ENCODE data around the gene DCANP1.

The DCANP1 gene

DNA sequence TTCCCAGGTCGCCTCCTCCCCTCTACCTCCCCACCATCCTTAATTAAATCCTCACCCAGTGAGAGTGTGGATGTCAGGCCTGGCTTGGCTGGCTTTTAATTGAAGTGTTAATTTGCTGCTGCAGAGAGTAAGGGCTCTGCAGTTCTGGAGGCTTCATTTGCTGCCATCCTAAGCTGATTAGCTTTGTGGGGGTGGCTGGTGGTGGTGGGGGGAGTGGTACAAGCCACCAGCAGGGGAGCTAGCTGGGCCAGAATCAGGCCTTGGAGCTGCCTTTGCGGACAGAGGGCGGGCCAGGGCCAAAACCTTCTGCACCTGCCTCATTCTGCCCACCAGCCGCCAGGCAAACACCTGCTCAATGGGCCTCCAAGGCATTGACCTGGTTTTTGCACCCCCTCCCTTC, 31.8 kb upstream of the DCANP1 start:
- FAIRE-seq: no peak

DNA sequence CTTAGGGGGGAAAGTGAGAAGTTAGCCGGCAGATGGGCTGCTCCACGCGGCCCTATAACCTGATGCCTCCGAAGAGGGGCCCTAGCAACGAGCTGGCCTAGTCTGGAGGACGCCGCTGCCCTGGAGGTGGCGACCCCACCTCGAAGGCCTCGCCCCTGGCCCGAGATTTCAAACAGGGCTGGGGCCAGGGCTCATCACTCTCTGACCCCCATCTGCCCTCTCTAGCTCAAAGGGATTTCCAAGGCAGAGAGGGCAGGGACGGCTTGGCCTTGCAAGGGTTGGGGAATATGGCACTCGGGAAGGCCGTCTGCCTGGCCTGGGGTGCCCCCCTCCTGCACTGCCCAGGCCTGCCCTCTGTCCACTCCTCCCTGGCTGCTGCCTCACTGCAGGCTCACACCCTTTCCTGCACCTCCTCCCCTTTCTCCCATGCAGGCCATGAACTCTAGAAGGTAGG, 30.5 kb upstream of the DCANP1 start:
- FAIRE-seq: no peak

DNA sequence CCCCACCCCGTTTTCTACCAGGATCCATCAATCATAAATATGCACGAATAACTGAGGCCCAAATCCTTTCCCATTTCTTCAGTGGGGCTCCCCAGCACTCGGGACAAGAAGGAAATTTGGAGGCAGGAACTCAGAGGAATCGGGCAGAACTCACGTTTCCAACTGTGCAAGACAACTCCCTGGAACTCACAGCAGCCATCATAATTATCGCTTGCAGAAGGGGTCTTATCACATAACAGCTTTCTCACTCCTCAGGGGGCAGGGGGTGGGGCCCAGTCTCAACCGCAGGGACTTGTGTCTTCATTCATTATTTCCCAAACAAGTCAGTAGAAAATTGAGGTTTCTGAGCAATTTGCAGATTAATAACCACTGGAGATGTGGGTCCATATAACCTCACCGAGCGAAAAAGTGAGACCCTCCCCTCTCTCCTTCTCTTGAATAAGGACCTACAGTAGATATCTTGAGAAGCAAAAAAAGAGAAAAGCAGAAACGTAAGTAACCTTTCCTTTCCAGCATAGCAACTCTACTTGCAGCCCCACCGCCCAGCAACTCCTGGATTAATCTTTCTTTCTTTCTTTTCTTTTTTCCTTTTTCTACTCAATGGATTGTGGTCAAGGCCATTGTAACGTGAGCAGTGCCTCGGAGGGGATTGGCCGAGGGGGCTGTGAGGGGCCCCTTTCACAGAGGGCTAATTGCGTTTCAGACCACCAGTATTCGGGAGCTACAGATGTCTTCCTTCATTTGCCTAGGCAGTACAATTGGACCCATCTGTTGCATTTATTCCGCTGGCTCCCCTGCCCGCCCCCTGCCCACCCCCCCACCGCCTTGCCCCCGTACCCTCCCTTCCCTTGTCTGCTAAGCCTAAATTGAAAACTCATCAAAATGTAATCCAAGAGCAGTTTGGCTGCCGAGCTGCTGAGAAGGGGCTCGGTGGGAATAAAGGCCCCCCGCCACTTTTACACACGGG, 29.8 kb upstream of the DCANP1 start:
- no peak for FAIRE-seq

DNA sequence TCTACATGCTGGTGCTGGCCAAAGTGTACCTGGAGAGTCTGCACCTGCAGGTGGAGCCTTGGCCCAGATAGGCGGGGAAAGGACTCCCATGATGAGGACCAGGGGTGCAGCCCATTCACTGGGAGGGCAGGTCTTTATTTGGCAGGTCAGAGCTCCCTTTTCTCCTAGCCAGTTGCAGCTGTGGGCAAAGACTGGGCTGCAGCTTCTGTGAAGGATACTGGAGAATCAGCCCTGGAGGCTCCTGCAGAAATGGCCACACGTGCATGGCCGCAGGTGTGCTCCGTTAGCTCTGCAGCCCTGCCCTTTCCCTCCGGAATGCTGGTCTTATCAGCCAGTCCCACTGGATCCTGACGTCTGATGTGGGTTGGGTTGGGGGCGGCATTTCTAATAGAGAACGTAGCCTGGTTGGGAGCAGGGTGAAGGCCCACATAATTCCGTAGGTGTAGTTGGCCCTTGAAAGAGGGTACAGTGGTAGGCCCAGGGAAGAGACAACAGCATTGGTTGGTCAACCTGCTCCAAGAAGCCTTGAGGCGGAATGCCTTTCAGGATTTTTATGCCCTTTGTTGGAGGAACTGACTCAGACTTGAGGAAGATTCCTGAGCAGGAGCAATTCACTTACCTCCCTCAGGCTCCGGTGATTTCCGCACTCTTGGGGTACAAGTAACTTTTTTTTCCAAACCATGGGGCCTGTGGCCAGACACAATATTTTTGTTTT, 27.0 kb upstream of the DCANP1 start:
- FAIRE-seq: no peak

DNA sequence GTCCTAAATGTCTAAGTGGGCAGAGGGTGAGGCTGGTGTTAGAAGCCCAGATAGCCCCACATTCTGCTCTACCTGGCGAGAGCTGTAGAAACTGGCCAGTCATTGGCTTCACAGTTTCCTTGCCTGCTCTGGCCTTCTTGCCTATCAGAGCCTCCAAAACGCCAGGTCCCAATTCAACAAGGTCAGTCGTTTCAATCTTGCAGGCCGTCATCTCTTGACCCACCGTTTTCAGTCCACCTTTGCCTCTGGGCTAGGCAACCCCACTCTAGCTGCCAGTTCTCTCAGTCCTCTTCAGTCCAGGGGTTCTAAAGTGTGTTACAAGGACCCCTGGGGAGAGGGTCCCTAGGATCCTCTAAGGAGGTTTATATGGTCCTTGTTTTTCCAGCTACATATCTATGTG, 25.0 kb upstream of the DCANP1 start:
- FAIRE-seq: no peak

DNA sequence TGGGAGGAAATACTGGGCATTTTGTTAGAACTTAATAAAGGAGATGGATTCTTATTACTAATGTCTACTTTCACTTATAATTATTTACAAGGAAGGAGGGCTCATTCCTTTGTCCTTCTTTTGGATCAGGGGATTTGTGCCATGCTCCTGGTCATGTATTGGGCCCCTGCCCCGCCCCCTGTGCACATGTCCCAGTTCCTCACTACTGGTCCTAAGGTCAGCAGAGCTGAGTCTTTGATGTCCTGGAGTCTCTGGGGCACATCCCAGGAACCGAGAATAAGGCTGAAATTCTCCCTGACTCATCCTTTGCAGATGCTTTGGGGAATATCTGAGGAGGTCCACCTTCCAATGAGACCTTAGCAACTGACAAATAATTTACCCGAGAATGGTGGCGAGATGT, 24.6 kb upstream of the DCANP1 start:
- FAIRE-seq: no peak

DNA sequence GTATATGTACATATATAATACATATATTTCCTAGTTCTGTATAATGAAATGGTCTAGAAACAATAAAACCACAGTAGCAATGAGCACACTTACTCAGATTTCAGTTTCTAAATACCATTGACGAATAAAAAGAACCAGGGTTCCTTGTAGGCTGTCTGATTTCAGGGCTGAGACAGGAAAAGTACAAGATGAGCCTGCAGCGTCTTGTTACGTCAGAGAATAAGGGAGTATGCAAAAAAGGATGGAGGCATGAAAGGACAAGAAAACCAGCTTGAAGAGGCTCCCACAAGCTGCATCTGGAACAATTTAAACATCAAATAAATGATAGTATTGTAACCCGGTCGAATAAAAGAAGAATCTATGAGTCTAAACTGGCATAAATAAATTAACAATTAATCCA, 22.8 kb upstream of the DCANP1 start:
- FAIRE-seq: no peak

DNA sequence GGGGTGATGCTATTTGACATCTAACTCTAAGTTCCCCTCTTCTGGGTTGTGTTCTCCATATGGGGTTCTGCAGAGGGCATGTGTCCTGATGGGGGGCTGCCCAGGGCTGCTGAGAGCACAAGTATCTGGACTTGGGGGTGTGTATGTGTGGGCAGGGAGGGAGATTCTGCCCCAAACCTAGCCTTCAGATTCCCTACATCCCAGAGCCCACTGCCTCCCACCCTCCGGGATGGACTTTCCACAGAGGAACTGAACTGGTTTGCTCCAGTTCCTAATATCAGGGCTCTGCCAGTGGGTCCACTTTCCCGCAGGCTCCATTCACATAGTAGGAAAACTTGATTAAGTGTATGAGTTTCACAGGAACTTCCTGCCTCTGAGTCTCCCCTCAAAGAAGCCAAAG, 21.4 kb upstream of the DCANP1 start:
- no peak for FAIRE-seq

DNA sequence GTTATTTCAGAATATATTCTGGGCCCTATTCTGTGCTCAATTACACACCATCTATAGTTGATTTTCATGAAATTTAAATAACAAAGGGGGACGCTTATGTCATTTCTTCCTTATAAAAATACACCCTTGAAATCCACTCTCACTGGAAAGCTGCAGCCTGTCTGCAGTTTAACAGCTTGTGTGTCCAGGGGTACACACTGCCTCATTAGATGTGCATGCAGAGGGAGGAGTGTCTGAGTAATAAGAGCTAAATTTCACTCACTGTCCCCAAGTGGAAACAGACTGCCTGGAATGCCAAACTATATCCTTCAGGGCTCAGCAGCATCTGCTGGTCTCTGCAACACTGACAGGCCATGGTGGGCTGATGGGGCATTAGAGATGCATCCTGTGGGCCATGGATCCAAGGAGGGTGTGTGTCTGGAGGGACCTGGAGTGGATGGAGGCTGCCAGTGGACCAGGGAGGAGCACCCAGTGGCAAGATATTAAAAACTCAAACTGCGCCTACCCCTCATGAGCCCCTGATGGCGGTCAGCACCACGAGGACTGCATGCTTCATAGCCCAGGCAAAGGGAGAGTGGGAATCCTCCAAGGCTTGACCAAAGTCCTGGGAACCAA, 20.8 kb upstream of the DCANP1 start:
- no peak for FAIRE-seq

DNA sequence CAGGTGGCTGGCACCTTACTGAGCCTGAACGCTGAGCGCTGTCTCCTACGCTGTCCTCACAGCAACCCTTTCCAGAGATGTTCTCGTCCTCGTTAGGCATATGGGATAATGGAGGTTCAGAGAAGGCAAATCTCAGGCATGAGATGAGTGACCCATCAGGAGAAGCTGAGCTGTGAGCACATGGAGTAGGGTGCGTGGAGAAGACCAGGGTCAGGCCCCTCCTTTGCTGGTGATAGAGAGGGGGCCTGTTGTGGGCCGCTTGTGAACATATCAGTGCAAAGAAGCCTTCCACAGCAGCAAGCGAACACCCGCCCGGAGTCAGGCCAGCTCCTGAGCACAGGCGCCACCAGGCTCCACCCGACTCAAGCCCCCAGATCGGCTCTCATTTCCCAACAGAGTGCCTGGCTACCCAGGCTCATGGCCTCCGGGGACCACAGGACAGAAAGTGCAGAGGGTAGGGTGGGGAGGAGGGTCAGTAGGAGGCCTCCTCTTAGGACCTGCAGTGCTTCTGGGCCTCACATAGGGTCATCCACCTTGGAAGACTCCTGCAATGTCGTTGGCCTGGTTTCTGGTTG, 20.0 kb upstream of the DCANP1 start:
- FAIRE-seq: no peak

DNA sequence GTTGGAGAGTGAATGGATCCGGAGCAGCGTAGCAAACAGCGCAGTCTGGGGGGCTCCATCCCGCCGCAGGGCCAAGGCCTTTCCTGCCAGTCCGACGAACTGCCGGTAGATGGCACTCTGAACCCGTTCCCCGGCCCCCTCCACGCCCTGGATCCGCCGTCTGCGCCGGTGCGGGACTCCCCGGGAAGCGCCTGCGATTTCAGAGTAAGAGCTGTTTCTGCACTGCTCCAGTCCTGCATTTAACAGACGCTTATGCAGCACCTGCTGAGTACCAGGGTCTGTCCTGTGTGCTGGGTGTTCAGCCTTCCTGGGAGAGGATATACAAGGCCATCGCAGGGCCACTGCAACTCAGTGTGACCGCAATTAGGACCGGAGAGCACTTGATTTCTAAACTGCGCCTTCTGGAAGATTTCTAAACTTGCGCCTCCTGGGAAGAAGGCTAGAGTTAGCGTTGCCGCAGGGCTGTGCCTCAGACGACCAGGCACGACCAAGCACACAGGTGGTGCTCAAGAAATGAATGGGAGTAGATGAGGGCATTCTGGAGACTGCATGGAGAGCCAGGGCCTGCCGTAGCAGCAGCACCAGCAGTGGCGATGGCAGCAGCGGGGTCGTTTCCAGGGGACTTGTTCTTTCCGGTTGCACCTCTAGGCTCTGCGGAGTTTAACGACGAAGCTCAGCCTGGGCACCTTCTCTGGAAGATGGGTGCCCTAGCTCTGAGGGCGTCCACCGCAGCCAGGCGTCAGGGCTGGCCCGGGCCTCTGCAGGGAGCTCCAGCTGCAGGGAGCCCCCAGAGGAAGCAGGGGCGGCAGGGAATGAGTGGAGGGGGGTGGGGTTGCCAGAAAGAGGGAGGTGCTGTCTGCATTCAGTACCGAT, 19.3 kb upstream of the DCANP1 start:
- no peak for FAIRE-seq

DNA sequence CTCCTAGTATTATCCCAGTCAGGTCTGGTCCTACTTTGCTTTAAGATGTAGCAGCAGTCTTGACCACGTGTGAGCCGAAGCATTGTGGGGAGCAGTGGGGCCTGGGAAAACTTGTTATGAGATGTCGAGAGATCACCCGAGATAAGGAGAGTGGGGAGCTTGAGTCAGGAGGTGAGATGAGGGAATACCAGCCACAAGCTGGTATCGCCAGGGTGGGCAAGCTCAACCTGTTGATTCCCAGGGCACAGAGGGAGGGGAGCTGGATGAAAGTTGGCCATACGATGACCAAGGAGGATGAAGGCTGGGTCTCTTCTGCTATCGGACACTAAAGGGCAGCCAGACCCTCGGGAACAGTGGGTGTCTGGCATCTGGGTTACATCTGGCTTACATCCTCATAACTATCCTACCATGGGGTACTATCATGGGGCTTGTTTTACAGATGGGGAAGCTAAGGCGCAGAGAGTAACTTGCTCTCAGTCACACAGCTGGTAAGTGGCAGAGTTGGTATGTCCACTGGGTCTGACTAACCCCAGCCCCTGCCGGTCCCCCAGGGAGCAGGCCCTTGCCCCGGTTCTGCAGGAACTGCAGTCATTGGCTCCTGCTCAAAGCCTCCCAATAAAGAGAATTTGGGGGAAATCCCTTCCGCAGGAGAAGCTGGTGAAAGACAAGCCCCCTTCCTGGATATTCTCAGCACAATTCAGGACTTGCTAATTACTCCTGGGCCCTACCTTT, 18.4 kb upstream of the DCANP1 start:
- FAIRE-seq: no peak

DNA sequence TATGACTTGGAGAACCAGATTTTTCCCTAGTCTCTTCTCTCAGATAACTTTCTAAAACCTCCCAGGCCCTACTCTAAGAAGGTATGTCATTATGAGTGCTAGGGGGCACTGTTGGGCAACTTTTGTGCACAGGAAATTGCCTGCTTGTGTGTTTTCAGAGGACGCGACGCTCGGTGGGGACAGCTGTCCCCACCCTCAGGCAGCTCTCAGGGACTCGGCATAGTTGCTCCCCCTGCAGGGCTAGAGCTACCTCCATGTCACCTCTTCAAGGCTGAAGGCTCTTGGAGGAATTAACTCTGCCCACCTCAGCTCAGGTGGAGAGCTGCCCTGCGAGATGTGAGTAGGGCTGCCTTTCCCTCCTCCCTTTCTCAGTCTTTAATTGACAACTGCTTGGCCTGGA, 15.2 kb upstream of the DCANP1 start:
- FAIRE-seq: no peak

DNA sequence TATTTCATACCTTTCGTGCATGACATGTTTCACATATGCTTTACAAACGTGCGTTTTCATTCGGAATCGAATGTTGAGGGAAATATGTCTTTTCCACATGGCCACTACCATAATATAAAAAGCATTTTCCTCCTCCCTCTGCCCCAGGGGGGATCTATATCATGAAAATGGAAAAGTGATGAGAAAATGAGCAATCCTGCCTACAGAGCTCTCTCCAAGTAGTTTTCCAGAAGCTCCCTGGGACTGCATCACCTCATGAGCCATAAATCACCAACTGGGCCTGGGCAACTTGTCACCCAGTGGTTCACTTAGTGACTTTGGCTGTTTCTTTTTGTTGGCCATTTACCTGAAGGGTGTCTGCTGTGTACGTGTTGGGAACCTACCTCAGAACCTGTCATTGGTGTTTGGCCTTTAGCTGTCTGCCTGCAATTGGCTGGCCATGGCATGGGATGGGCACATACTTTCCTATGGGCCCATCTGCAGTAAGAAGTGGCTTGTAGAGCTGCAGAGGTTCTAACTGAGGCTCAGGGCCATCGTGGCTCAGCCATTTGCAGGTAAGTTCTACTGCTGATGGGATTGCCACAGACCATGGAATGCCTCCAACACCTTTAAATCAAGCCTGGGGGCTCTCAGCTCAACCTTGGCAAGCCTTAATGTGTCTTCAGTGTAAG, 14.5 kb upstream of the DCANP1 start:
- FAIRE-seq: no peak

DNA sequence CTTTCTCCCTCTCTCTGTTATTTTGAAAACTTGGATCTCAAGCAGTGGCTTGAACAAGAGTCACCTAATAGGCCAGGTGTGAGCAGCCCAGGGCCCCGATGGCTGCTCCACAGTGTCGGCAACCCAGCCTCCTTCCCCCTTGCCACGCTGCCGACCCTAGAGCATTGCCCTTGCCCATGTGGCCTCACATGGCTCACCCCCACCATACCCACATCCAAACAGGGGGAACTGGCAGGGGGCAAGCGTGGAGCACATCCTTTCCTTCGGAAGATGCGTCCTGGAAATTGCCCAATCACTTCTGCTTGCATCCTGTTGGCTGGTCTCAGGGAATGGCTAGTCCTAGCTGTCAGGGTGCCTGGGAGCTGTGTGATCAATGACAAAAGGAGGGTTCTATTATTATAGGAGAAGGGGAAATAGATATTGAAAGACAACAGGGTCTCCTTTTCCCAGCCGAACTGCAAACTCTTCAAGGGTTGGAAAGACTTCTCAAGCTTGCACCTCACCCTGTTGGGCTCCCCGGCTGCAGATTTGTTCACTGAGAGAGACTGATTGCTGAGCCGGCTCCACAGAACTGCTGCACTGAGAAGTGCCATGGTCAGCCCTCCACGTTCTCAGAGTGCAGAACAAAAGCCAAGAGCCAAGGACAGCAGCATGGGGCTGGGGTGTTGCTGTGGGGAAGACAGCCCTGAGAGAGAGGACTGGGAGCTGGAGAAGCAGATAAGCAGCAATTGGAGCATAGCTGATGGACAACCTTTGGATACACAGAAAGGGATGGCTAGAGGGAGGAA, 13.3 kb upstream of the DCANP1 start:
- FAIRE-seq: no peak

DNA sequence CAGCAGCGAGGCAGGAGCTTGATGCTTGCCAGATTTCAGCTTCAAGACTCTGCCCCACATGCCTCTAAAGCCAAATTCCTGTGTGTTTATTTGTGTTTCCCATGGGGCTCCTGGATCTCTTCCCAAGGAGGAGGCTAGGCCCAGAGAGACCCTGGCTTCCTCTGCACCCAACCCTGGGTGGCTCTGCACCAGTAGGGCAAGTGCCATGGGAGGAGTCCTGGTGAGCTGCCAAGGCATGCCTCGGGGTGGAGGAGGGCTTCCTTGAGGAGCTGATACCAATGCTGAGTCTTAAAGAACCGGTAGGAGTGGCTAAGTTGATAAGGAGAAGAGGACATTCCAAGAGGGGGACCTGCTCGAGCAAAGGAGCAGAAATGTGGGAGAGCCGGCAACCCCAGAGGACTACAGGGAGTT, 11.8 kb upstream of the DCANP1 start:
- FAIRE-seq: no peak

DNA sequence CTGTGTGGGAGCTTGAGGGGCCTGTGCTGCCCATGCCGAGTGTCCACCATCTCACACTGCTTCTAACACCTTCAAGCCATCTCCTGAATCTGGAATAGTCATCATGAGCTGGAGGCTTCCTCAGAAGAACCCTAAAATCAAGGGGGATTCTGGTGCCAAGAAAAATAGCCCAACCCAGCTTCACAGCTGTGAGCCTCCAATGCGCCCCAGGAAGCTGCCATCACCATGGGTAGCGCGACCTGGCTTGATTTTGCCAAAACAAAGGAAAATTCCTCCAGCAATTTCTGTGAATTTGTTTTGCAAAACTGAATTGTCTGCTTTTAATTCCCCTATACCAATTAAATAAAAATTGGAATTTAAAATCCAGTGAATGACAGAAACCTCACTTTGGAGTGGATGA, 11.2 kb upstream of the DCANP1 start:
- FAIRE-seq: no peak

DNA sequence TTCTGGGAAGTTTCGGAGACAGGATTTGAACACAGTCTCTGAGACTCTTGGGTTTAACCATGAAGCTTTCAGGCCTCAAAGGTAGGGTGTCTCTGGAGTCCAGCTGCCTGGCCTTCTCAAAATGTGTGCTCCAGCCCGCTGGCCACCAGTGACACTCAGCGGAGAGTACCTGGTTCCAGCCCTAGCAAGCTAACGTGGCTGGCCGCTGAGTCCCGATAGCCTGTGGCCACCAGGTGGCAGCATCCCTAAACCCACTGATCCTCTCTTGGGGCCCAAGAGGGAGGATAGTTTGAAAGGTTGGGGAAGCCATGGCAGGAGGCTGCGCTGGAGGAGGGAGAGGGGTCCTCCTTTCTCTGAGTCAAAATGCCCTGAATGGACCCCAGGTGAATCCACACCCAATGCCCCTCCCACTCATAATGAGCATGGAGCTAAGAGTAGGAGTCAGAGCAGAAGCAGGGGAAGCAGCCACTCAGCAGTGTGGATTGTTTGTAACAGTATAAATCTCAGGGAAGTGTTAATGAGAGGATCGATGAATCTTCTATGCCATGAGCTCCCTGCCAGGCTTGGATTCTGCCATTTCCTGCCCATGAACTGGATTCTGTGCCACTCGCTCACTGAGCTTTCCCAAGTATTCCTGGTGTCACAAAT, 10.4 kb upstream of the DCANP1 start:
- FAIRE-seq: no peak

DNA sequence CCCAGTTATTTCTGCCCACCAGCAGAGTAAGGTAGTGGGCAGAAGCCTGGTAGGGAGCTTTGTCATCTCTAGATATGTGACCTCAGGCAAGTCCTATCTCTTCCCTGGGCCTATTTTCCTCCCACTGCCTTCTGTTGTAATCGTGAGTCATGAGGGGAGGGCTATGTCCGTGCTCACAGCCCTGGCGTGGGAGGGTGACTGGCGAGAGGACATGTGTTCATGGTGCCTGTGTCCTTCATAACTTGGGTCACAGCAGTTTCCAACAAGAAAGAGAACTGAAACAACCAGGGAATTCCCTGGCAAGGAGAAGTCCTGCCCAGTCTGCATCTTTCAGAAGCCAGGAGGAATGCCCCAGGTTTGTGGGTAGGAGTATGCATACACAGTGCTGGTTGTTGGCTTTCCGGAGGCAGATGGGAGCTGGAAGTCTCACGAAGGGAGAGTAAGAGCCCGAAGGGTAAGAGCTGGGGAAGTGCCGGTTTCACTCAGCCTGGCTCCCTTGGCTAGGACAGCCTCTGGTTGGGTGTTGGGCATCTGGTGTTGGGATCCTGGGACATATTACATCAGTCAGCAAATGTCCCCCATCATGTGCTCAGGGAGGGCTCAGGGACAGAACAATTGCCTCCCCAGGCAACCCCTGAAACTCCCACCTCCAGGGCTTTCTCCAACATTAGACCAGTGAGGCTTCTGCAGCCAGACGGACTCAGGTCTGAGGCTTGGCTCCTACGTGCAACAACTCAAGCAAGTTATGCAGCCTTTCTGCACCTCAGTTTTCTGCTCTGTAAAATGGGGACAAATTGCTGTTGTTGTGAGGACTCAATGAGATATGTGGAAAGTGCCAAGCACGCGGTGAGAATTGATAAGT, 9.3 kb upstream of the DCANP1 start:
- no peak for FAIRE-seq

Measured in islet of Langerhans (tissue), 1 donor.